ENCODE data around the gene CFTR.
"Not testable (repeated sequence)": the region's sequence is repeated elsewhere in the genome, so short reads cannot be mapped to it uniquely, and the experiment has no call there.

The CFTR gene

GRCh38 chr7:117479225-117480054 is at the start of gene CFTR:
Gene CFTR (plus strand): TSS chr7:117480025. CDS start chr7:117480095, 70 bp downstream.
- no peak for DNase-seq

GRCh38 chr7:117435475-117436043 is 44.3 kb upstream of the CFTR start:
- no peak for DNase-seq

- DNase-seq: no peak
Measured at GRCh38 chr7:117444646-117445045, 35.2 kb upstream of the CFTR start.

- no peak for DNase-seq
Measured at GRCh38 chr7:117445206-117445605, 34.6 kb upstream of the CFTR start.

- DNase-seq: no peak
Measured at GRCh38 chr7:117446220-117446815, 33.5 kb upstream of the CFTR start.

- DNase-seq: no peak
Measured at GRCh38 chr7:117448655-117449054, 31.2 kb upstream of the CFTR start.

GRCh38 chr7:117458977-117459583 is 20.7 kb upstream of the CFTR start:
- DNase-seq: peak; percentile 13 to 31

- DNase-seq: no peak
Measured at GRCh38 chr7:117459735-117460134, 20.1 kb upstream of the CFTR start.

- DNase-seq: not testable (repeated sequence)
Measured at GRCh38 chr7:117460815-117461214, 19.0 kb upstream of the CFTR start.

GRCh38 chr7:117468174-117468573 is 11.7 kb upstream of the CFTR start:
- DNase-seq: no peak

- no peak for DNase-seq
Measured at GRCh38 chr7:117470777-117471176, 9.0 kb upstream of the CFTR start.

GRCh38 chr7:117472335-117472734 is 7.5 kb upstream of the CFTR start:
- no peak for DNase-seq

- DNase-seq: no peak
Measured at GRCh38 chr7:117476557-117477215, 3.1 kb upstream of the CFTR start.

GRCh38 chr7:117478836-117479224 is 995 bp upstream of the CFTR start:
- DNase-seq: no peak

- no peak for DNase-seq
Measured at GRCh38 chr7:117480055-117480362, 184 bp downstream of the CFTR start.

GRCh38 chr7:117480978-117481377 is 1.2 kb downstream of the CFTR start:
- no peak for DNase-seq

GRCh38 chr7:117485118-117485620 is 5.3 kb downstream of the CFTR start:
- no peak for DNase-seq

GRCh38 chr7:117489016-117489415 is 9.2 kb downstream of the CFTR start:
- no peak for DNase-seq

- no peak for DNase-seq
Measured at GRCh38 chr7:117489430-117489829, 9.6 kb downstream of the CFTR start.

GRCh38 chr7:117489911-117490310 is 10.1 kb downstream of the CFTR start:
- DNase-seq: no peak

- DNase-seq: no peak
Measured at GRCh38 chr7:117492649-117493048, 12.8 kb downstream of the CFTR start.

GRCh38 chr7:117493460-117493859 is 13.6 kb downstream of the CFTR start:
- DNase-seq: no peak

GRCh38 chr7:117495308-117495707 is 15.5 kb downstream of the CFTR start:
- DNase-seq: no peak
